Activated CD4-positive, alpha-beta T cell treated with anti-CD3 and anti-CD28 coated beads, Interleukin-2, amount 10 ng/mL, durations not matched to agents 7 days and 5 days (primary cell): ENCODE measurements around the gene LPP. TPM values are rescaled to one million over a fixed set of nuclear protein-coding genes. Genes with fewer than 3 reads are reported as not detected.

Experiments used
- CTCF ChIA-PET: fragments of 350-600 bp; sonication (Branson Sonifier 250); formaldehyde crosslinking; loops from one replicate; lab custom pipeline; 2021; ENCODE audit warnings: antibody characterized with exemption; lab: Charles Lee
- POLR2A ChIA-PET: fragments of 350-600 bp; sonication (Branson Sonifier 250); formaldehyde crosslinking; loops from one replicate; lab custom pipeline; 2021; ENCODE audit warnings: antibody characterized with exemption; lab: Charles Lee
- DNase-seq: peaks from one replicate; pipeline ENCODE4 v3.0.0-alpha.2; 2020
- H3K27ac Mint-ChIP-seq: one replicate; pipeline ENCODE4 v1.8.0; 2021; ENCODE audit warnings: mild to moderate bottlenecking, moderate library complexity, mixed read lengths
- H3K27me3 Mint-ChIP-seq: one replicate; pipeline ENCODE4 v1.8.0; 2021; ENCODE audit warnings: mixed read lengths
- H3K36me3 Mint-ChIP-seq: one replicate; pipeline ENCODE4 v1.8.0; 2021; ENCODE audit warnings: low read depth, mixed read lengths
- H3K4me1 Mint-ChIP-seq: one replicate; pipeline ENCODE4 v1.8.0; 2021; ENCODE audit warnings: mixed read lengths
- H3K4me3 Mint-ChIP-seq: one replicate; pipeline ENCODE4 v1.8.0; 2021; ENCODE audit warnings: mild to moderate bottlenecking, moderate library complexity, mixed read lengths
- H3K9me3 Mint-ChIP-seq: one replicate; pipeline ENCODE4 v1.8.0; 2021; ENCODE audit warnings: mixed read lengths
- total RNA-seq, 2 experiments: library from RNA; stranded (reverse); gene quantifications; one replicate each; pipeline ENCODE4 v1.2.3, GENCODE V29; 2021

Gene LPP
- total RNA-seq, 2 experiments from 2014 or later, result 63.6 to 70.3 TPM

DNA sequence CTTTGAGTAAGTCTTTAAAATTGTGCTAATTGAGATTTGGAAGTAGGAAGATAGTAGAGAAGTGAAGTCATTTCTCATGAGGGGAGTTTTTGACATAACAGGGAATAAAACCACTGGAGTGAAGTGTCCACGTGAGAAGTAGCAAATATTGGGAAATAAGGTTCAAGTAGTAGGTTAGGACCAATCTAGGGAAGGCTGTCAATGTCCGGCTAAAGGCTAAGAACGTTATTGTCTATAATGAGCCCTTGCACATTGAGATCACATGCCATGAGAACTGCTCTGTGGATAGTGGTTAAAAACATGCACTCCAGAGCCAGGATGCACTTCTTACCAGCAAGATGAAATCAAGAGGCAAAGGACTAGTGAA lies 557.9 kb downstream of the LPP start:
- Mint-ChIP-seq H3K27me3 (no peaks in the 10 kb centered on the region), H3K36me3 (peaks cover 10% of the 10 kb centered on the region), H3K4me3 (no peak overlapping the region), H3K9me3 (no peaks in the 10 kb centered on the region), H3K4me1 (peaks cover 5% of the 10 kb centered on the region), H3K27ac (no peak overlapping the region)
- ChIA-PET CTCF (no interaction called here), POLR2A (no interaction called here)
- no peak for DNase-seq

DNA sequence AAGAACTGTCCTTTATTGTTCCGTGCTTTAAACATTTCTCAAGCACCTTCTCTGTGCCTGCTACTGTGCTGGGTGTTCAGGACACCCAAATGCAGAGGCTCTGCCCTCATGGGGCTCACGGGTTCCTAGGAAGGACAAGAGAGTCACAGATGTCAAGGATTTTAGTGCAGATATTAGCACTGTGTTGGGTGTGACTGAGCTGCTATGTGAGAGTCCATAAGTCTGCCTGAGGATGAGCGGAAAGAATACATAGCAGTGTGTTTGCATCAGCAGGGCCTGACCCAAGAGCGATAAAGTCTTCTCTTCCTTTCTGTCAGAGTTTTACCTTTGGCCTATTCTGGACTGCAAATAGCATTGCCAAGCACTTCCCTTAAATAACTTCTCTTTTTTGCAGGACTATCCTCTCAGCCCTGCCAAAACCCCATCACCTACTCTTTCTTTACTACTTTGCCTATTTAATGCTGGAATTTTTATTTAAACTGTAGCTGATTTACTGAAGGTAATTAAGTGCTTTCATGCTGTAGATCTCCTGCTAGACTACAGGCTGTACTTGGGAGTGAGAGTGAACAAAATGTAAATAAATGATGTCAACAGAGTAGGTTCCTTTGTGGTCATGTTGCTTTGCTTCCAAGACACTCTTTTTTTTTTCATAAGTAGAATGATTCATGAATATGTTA lies 558.4 kb downstream of the LPP start:
- ChIA-PET POLR2A (no interaction called here), CTCF (no interaction called here)
- peaks cover 4% of the 10 kb centered on the region for H3K4me1 Mint-ChIP-seq
- H3K4me3 Mint-ChIP-seq, result no peak overlapping the region
- H3K27me3 Mint-ChIP-seq, result no peaks in the 10 kb centered on the region
- no peak for DNase-seq
- H3K9me3 Mint-ChIP-seq, result no peaks in the 10 kb centered on the region
- peaks cover 10% of the 10 kb centered on the region for H3K36me3 Mint-ChIP-seq
- H3K27ac Mint-ChIP-seq, result no peak overlapping the region

DNA sequence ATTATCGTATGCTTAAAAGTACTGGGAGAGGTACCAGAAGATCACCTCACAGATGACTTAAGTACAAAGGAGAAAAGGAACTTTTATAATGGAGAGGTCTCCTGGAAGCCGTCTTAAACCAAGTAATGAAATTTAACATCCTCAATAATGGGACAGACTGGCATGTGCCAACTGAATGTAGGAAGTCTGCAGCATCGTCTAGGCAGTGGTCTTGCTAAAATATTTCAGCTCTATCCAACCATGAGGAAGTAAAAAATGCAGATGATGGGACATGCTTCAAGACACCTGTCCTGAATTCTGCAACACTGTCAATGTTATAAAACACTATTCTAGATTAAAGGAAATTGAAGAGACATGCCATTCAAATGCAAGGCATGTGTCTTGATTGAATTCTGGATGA lies 559.0 kb downstream of the LPP start:
- no peaks in the 10 kb centered on the region for H3K27me3 Mint-ChIP-seq
- ChIA-PET POLR2A (no interaction called here), CTCF (no interaction called here)
- H3K4me1 Mint-ChIP-seq, result no peaks in the 10 kb centered on the region
- peaks cover 10% of the 10 kb centered on the region for H3K36me3 Mint-ChIP-seq
- H3K9me3 Mint-ChIP-seq, result no peaks in the 10 kb centered on the region
- H3K27ac Mint-ChIP-seq, result no peak overlapping the region
- H3K4me3 Mint-ChIP-seq, result no peak overlapping the region
- DNase-seq, result no peak

DNA sequence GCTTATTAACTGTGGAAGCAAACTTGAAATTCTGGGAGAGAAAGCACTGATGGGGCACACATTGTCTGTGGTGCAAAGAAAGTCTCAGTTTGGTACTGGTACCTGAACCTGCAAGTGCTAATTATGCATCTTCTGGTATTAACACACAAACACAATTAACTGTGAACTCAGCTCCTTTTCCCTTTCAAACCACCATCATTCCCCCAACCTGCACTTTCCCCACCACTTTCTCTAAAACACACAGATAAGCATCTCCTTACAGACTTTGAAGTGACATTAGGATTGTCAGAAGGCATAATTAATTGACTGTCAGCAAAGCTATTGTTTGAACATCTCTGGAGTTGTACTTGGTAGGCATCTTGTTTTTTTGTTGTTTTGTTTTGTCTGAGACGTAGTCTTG lies 565.6 kb downstream of the LPP start:
- DNase-seq, result no peak
- Mint-ChIP-seq H3K27me3 (no peaks in the 10 kb centered on the region), H3K36me3 (peaks cover 5% of the 10 kb centered on the region), H3K4me3 (no peak overlapping the region), H3K4me1 (peaks cover 15% of the 10 kb centered on the region), H3K9me3 (no peaks in the 10 kb centered on the region), H3K27ac (no peak overlapping the region)
- ChIA-PET POLR2A (no interaction called here), CTCF (interaction anchor here (0.6 kb wide), 1 partner anchor 1507 kb away, joined by 3 read pairs; no protein-coding TSS in a partner anchor)

DNA sequence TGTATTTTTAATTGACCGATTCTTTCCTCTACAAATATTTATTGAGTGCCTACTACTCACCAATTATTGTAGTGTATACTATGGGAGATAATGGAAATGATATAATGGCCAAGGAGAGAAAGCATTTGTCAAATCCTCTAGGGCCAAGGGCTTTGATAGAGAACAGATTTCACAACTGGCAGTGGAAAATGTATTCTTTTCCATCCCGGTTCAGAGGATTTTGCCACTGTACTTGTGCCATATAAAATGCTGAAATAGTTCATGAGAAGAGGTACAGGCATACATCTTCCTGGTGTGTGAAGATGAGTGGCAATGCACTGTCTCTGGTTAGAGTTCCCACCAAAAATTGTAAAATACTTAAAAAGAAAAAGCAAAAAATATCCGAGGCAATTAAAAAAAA lies 566.3 kb downstream of the LPP start:
- Mint-ChIP-seq H3K36me3 (peaks cover 5% of the 10 kb centered on the region), H3K27ac (no peak overlapping the region), H3K27me3 (no peaks in the 10 kb centered on the region), H3K9me3 (no peaks in the 10 kb centered on the region), H3K4me1 (peaks cover 15% of the 10 kb centered on the region), H3K4me3 (no peak overlapping the region)
- ChIA-PET CTCF (interaction anchor here (0.6 to 1.4 kb wide), 4 partner anchors 27 to 1508 kb away, joined by 3 to 6 read pairs (median 6); no protein-coding TSS in a partner anchor), POLR2A (no interaction called here)
- DNase-seq, result no peak

DNA sequence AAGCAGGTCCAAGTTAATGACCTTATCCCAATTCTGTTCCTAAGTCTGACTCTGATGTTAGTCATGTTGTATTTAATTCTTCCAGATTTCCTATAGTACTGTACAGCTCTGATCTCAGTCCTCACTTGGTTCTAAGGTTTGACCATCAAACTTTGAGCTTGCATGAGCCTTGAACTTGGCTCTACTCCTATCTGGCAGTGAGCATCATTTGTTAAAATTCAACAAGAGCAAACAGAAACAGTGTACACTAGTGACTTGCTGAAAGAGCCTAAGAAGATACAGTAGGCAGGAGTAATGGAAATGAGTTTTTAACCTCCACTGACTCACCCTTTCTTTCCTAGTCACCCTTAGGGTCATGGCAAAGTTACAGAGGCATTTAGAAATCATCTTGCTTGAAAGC lies 566.7 kb downstream of the LPP start:
- Mint-ChIP-seq H3K36me3 (peaks cover 5% of the 10 kb centered on the region), H3K27me3 (no peaks in the 10 kb centered on the region), H3K4me1 (peaks cover 15% of the 10 kb centered on the region), H3K27ac (no peak overlapping the region), H3K4me3 (no peak overlapping the region), H3K9me3 (no peaks in the 10 kb centered on the region)
- ChIA-PET CTCF (interaction anchor here (0.6 to 1.4 kb wide), 3 partner anchors 27 to 980 kb away, joined by 5 to 6 read pairs (median 6); no protein-coding TSS in a partner anchor), POLR2A (no interaction called here)
- DNase-seq, result no peak

DNA sequence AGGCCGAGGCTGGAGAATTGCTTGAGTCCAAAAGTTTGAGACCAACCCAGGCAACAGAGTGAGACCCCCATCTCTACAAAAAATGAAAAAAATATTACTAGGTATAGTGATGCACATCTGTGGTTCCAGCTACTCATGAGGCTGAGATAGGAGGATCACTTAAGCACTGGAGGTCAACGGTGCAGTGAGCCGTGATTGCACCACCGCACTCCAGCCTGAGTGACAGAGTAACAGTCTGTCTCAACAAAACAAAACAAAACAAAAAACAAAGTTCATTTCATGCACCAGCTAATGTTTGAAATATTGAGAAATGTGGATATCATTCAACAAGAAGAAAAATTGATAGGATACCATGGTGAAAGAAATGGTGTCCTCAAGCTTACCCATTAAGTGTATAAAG lies 567.4 kb downstream of the LPP start:
- no peak overlapping the region for H3K4me3 Mint-ChIP-seq

DNA sequence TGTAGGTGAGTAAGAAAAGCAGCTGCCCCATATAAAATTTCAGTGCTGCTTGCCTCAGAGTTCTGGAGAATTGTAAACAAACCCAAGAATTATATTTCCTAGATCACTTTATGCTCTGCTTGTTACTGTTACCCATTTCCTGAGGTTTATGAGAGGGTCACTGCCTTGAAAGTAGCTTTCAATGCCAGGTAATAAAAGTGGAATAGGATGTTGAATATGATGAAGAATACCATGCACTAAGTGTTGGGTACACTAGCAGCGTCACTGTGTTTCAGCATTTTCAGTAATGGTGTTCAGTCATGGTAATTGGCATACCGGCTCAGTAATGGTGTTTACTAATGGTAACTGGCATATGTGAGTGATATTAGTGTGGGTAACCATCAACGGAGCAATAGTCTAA lies 568.0 kb downstream of the LPP start:
- Mint-ChIP-seq H3K4me3 (no peak overlapping the region), H3K27ac (no peak overlapping the region), H3K4me1 (peaks cover 15% of the 10 kb centered on the region), H3K9me3 (no peaks in the 10 kb centered on the region), H3K27me3 (no peaks in the 10 kb centered on the region), H3K36me3 (no peaks in the 10 kb centered on the region)
- DNase-seq, result no peak
- CTCF ChIA-PET, result interaction anchor here (0.6 to 1.2 kb wide), 4 partner anchors 24 to 1232 kb away, joined by 3 to 4 read pairs (median 4); no protein-coding TSS in a partner anchor
- POLR2A ChIA-PET, result no interaction called here

More for the DNA sequence above, 567.4 kb downstream of the LPP start:
- Mint-ChIP-seq H3K27ac (no peak overlapping the region), H3K4me1 (peaks cover 15% of the 10 kb centered on the region), H3K27me3 (no peaks in the 10 kb centered on the region), H3K36me3 (peaks cover under 1% of the 10 kb centered on the region), H3K9me3 (no peaks in the 10 kb centered on the region)
- CTCF ChIA-PET, result interaction anchor here (0.6 to 1.4 kb wide), 4 partner anchors 25 to 1231 kb away, joined by 3 to 5 read pairs (median 4); no protein-coding TSS in a partner anchor
- no peak for DNase-seq
- POLR2A ChIA-PET, result no interaction called here

DNA sequence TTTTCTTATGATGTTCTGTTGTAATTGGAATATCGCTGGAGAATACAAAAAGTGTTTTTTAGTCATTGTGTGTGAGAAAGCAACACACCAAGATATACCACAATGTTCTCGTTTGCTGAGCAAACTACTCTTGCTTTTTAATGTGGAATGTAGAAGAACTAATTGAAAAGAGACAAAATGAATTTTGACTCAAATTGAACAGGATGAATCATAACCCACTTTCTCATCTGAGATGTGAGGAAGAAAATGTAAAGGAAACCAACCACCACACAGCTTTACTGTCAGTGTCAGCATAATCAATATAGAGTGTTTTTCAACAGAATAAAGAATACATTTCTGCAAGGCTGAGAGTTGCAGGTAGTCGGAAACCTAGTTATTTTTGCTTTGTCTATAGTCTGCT lies 569.0 kb downstream of the LPP start:
- ChIA-PET POLR2A (no interaction called here), CTCF (interaction anchor here (0.5 to 1.2 kb wide), 2 partner anchors 26 to 275 kb away, joined by 4 to 5 read pairs; no protein-coding TSS in a partner anchor)
- no peak for DNase-seq
- H3K9me3 Mint-ChIP-seq, result no peaks in the 10 kb centered on the region
- no peaks in the 10 kb centered on the region for H3K27me3 Mint-ChIP-seq
- peaks cover 2% of the 10 kb centered on the region for H3K36me3 Mint-ChIP-seq
- no peak overlapping the region for H3K4me3 Mint-ChIP-seq
- H3K27ac Mint-ChIP-seq, result no peak overlapping the region
- peaks cover 15% of the 10 kb centered on the region for H3K4me1 Mint-ChIP-seq

DNA sequence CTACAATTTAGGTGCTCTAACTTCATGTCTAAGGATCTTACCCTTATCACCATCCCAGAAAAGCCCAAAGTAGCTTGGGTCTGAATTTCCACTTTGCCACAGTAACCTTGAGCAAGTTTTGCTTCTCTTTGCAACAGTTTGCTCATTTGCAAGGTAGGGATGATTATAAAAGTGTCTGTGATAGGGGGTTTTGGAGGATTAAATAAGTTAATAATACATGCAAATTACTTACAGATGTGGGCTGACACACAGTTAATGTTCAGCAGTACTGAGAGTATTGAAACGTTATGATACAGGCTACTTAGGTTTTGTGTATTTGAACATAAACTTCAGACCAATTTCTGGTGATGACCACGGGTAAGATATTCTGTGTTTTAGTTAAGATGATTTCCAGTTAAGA lies 573.1 kb downstream of the LPP start:
- Mint-ChIP-seq H3K27ac (no peak overlapping the region), H3K4me1 (peaks cover 27% of the 10 kb centered on the region), H3K9me3 (no peaks in the 10 kb centered on the region), H3K4me3 (no peak overlapping the region), H3K27me3 (no peaks in the 10 kb centered on the region), H3K36me3 (peaks cover 13% of the 10 kb centered on the region)
- ChIA-PET CTCF (no interaction called here), POLR2A (no interaction called here)
- DNase-seq, result no peak

DNA sequence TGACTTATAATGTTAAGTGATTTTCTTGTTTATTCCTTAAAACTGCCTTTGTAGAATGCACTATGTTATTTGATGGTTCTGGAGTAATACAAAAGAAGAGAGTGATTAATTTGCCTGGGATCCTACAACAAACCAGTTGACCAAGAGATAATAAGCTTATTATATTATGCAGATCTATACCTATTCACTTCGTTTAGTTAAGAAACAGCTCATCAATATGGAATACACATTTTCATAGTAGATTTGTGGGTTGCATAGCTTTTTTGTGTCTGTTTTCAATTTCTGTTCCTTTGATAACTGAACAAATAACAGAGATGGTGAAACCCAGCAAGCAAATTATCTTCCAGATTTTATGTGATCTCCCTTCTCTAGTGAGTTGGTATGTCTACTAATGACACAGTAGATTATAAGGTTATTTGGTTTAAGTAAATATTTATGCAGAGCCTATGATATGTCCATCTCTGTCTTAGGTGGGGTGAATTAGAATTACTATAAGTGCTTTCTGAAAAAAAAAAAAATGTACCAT lies 574.5 kb downstream of the LPP start:
- Mint-ChIP-seq H3K9me3 (no peaks in the 10 kb centered on the region), H3K36me3 (peaks cover 13% of the 10 kb centered on the region), H3K4me3 (no peak overlapping the region), H3K27ac (no peak overlapping the region), H3K27me3 (no peaks in the 10 kb centered on the region), H3K4me1 (peaks cover 15% of the 10 kb centered on the region)
- DNase-seq, result no peak
- POLR2A ChIA-PET, result no interaction called here
- CTCF ChIA-PET, result interaction anchor here (0.7 to 1.0 kb wide), 2 partner anchors 988 to 1177 kb away, joined by 4 to 5 read pairs; no protein-coding TSS in a partner anchor

DNA sequence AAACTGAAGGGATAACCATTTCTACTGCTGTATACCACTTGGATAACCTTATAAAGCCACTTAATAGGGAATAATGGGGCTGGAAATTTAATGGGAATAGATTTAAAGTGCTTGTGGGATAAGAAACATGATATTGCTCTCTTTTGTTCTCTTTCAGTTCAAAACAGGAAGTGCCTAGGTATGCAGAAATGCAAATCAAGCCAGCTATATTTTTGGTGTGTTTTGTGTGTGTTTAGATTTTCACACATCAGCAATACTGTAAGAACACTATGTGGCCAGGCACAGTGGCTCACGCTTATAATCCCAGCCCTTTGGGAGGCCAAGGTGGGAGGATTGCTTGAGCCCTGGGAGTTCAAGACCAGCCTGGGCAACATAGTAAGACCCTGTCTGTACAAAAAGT lies 575.5 kb downstream of the LPP start:
- Mint-ChIP-seq H3K9me3 (no peaks in the 10 kb centered on the region), H3K36me3 (peaks cover 13% of the 10 kb centered on the region), H3K27me3 (no peaks in the 10 kb centered on the region), H3K4me1 (peaks cover 15% of the 10 kb centered on the region), H3K4me3 (no peak overlapping the region), H3K27ac (no peak overlapping the region)
- CTCF ChIA-PET, result interaction anchor here (0.7 to 1.0 kb wide), 2 partner anchors 989 to 1178 kb away, joined by 4 to 5 read pairs; no protein-coding TSS in a partner anchor
- POLR2A ChIA-PET, result interaction anchor here (0.6 kb wide), 1 partner anchor 512 kb away, joined by 3 read pairs; no protein-coding TSS in a partner anchor
- DNase-seq, result no peak

DNA sequence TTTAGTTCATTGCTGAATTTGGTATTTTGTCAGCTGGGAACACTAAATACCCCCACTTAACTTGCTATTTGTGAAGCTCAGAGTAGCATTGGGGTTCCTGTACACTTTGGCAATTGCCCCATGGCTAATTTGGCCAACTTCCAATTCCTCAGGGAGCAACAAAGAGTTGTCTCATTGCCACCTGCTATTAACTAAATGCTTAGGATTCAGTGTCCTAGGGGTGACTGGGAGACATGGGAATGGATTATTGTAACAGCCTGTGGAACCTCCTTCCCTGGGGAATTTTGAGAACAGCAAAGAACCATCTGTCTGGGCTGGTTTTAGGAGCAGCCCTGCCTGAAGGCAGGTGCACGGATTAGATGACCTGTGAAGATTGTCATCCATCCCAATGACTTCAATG lies 580.4 kb downstream of the LPP start:
- no peak for DNase-seq
- ChIA-PET POLR2A (no interaction called here), CTCF (no interaction called here)
- H3K36me3 Mint-ChIP-seq, result peaks cover 11% of the 10 kb centered on the region
- H3K9me3 Mint-ChIP-seq, result no peaks in the 10 kb centered on the region
- no peak overlapping the region for H3K4me3 Mint-ChIP-seq
- H3K27ac Mint-ChIP-seq, result no peak overlapping the region
- H3K4me1 Mint-ChIP-seq, result peaks cover 4% of the 10 kb centered on the region
- H3K27me3 Mint-ChIP-seq, result peaks cover 2% of the 10 kb centered on the region
